Gastroesophageal sphincter (tissue), 3 donors: Measurements from ENCODE around the gene ARMC9.

Source experiments
- CTCF ChIP-seq, 4 experiments: fragments of 200-600 bp in 2 of 4; fragments of 450-650 bp in 2 of 4; sonication (generic) in 1 of 4; IDR thresholded peaks; one replicate each; pipeline ENCODE4 v1.5.1; 2017 to 2019; ENCODE audit warnings: antibody characterized with exemption in 4 of 4, mild to moderate bottlenecking in 2 of 4, moderate library complexity in 2 of 4
- POLR2A ChIP-seq, 2 donors: fragments of 450-650 bp; IDR thresholded peaks; one replicate each; pipeline ENCODE4 v1.6.1; 2017; ENCODE audit warnings: antibody characterized with exemption in 2 of 2, mild to moderate bottlenecking in 2 of 2, moderate library complexity in 1 of 2
- POLR2AphosphoS5 ChIP-seq: sonication (generic); formaldehyde crosslinking; IDR thresholded peaks from one replicate; pipeline ENCODE4 v1.6.1; 2017; ENCODE audit warnings: antibody characterized with exemption

GRCh38 chr2:231371430-231372054 is 173.1 kb downstream of the ARMC9 start:
- TF ChIP-seq CTCF (IDR thresholded peaks at IDR 0.05) (no peak), POLR2A (IDR thresholded peaks at IDR 0.05) (no peak), POLR2AphosphoS5 (no peak)
